GM18861 (cell line): ENCODE data around the gene LAMB3.
A peak's percentile ranks its signal among the peaks of the same experiment; 100 is the strongest.

ENCODE experiments used
- ATAC-seq: cut with Tn5 transposase; IDR thresholded peaks from one replicate; pipeline ENCODE4 v1.9.1; 2021; ENCODE audit not compliant: unreplicated experiment

The LAMB3 gene

DNA sequence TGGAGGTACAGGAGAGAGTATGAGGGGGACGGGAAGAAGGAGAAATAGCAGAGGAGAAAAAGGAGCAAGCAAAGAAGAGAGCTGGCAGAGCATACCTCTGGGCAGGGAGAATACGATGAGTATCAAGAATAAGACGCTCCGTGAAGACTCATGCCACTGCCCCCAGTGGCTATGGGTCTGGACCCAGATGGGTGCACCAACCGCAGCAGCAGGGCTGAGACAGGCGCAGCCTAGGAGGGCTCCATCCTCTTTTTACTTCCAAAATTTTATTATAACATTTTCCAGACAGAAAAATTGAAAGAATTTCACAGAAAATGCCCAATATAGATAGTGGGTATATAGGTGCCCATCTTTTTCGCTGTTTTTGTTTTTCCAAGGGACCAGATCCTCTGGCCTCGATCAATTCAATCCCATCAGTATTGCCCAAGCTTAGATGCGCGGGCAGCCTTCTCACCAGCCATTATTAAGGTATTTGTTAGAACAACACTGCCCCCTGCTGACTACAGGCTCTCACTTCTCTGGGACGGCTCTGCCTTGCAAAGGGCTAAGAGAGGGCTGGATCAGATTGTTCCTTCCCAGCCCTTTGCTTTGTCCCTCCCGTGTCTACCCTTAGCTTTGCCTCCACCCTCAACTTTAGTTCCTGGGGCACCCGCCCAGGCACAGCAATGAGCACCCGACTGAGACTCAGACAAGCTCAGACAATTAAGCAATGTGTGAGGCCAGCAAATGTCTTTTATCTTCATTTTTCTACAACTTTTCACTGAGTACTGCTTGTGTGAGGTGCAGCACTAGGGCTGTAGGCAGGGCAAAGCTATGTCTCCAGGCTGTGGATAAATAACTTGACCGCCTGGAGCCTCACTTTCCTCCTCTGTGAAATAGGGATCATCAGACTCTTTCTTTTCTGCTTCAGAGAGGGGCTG, 86.2 kb downstream of the LAMB3 start:
- peak; percentile 88 for ATAC-seq
